M059J (cell line): ENCODE measurements around the gene N4BP2. TPM values are rescaled to one million over a fixed set of nuclear protein-coding genes. Genes with fewer than 3 reads are reported as not detected.
"Not testable (repeated sequence)": the region's sequence is repeated elsewhere in the genome, so short reads cannot be mapped to it uniquely, and the experiment has no call there.

Experiments used
- DNase-seq: peaks from one replicate; pipeline ENCODE4 v3.0.0-alpha.2; 2012; ENCODE audit warnings: low read depth
- total RNA-seq: library from RNA; depleted of rRNA; stranded (reverse); fragments of >200 nt; shearing (Covaris generic); gene quantifications from 2 replicates; pipeline ENCODE4 v1.2.3, GENCODE V29; 2014

The N4BP2 gene
- total RNA-seq, 1 experiment from 2014 or later, result 2.3 TPM

DNA sequence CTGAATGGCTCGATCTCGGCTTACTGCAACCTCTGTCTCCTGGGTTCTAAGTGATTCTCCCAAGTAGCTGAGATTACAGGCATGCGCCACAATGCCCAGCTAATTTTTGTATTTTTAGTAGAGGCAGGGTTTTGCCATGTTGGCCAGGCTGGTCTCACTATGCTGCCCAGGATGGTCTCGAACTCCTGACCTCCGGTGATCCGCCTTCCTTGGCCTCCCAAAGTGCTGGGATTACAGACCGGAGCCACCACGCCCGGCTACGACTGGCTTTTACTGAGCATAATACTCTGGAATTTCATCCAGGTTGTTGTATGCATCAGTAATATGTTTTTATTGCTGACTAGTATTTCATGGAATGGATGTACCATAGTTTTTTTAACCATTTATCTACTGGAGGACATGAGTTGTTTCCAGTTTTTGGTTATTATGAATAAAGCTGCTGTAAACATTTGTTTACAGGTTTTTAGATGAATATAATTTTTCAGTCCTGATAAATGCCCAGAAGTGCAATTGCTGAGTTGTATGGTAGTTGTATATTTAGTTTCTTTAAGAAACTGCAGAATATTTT is 31.2 kb downstream of the N4BP2 start:
- no peak for DNase-seq

DNA sequence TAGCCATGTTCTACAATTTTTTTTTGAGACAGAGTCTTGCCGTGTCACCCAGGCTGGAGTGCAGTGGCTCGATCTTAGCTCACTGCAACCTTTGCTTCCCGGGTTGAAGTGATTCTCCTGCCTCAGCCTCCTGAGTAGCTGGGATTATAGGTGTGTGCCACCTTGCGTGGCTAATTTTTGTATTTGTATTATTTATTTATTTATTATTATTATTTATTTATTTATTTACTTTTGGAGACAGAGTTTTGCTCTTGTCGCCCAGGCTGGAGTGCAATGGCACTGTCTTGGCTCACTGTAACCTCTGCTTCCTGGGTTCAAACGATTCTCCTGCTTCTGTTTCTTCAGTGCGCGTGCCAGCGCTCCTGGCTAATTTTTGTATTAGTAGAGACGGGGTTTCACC is 36.8 kb downstream of the N4BP2 start:
- DNase-seq, result not testable (repeated sequence)

DNA sequence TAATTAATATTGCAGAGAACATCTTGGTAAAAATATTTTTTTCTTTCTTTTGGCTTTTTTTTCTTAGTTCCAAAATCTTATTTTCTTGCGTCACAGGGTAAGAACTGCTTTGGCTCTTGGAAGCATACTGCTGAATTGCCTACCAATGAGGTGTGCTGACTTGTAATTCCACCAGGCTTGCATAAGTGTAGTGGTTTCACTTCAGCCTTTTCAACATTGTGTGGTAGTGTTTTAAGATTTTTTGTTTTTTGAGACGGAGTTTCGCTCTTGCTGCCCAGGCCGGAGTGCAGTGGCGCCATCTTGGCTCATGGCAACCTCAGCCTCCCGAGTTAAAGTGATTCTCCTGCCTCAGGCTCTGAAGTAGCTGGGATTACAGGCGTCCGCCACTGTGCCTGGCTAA is 42.4 kb downstream of the N4BP2 start:
- no peak for DNase-seq

DNA sequence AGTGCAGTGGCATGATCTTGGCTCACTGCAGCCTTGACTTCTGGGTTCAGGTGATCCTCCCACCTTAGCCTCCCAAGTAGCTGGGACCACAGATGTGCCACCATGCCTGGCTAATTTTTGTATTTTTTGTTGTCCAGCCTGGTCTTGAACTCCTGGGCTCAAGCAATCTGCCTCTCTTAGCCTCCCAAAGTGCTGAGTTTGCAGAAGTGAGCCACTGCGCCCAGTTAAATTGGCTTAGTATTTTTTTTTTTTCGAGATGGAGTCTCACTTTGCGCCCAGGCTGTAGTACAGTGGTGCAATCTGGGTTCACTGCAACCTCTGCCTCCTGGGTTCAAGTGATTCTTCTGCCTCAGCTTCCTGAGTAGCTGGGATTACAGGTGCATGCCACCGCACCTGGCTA is 50.5 kb downstream of the N4BP2 start:
- DNase-seq, result not testable (repeated sequence)

DNA sequence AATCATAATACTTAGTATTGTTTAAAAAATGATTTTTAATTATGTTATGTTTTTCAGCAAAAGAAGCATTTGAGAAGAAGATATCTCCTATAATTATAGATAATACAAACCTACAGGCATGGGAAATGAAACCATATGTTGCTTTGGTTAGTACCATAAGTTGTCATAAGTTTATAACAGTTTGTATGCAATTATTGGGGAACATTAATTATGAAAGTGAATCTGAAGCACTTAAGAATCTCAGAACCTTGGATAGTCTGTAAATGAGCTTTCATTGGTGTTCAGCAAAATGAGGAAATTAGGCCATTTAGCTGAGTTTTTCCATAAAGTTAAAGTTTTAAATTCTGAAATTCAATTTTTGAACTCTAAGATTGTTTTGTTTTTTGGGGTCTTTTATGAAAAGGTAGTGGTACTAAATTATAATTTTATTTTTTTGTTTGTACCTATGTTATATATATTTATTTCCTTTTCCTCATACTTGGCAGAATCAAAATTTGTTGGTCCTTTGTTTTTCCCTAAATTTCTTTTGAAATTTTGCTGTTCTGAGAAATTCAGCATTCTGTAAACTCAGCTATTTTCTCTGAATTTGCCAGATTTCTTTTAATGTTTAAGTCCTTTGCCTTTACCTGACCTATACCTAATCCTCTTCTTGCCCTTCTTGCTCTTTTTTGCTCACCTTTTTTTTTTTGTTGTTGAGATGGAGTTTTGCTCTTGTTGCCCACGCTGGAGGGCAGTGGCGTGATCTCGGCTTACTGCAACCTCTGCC is 55.6 kb downstream of the N4BP2 start:
- no peak for DNase-seq

DNA sequence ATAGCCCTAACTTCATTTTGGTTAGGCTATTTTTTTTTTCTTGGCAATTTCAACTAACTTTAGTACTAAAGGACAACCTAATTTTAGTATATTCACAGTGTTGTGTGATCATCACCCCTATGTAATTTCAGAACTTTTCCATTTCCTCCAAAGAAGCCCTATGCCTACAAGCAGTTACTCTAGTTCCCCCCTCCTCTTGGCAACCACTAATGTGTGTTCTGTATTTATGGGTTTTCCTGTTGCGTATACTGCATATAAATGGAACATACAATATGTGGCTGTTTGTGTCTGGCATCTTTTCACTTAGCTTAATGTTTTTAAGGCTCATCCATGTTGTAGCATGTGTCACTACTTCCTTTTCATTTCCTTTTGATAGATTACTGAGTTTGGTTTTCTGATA is 57.6 kb downstream of the N4BP2 start:
- DNase-seq, result no peak

DNA sequence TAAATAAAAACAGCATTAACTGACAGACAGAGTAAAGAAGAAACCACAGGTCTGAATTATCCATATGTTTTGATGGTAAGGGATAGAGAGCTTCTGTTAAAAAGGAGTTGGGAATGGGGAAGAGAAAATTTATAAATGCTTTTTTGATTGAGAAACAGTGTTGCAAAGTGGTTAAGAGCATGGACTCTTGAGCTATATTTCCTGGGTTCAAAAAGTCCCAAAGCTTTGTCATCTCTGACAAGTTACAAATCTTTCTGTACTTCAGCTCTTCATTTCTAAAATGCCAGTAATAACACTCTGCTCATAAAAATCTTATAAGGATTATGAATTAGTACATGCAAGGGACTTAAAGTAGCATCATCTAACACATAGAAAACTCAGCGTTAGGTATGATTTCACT is 62.2 kb downstream of the N4BP2 start:
- no peak for DNase-seq

DNA sequence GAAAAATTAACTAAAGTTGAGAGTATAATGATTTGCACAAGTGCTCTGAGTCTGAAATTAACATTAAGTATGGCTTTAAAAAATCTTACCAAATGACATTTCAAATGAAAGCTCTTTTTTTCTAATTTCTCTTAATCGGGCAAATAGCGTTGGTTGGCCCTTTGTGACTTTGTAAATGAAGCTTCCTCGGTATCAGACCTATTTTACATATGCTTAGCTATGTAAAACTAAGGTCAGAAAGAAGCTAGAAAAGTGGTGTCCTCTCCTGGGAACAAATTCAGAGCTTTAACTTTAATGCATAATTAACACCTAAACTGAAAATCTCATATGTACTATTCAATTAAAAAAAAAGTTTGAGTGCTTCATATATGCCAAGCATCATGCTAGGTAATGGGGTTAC is 62.7 kb downstream of the N4BP2 start:
- no peak for DNase-seq

DNA sequence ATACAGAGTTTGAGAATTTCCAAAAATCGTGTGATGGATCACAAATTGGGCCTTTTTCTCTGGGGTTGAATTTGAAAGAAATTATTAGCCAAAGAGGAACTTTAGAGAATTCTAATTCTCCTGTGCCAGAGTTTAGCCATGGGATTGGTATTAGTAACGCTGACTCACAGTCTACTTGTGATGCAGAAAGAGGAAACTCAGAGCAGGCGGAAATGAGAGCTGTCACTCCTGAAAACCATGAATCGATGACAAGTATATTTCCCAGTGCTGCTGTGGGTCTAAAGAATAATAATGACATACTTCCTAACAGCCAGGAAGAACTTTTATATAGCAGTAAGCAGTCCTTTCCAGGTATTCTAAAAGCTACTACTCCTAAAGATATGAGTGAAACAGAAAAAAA is 64.9 kb downstream of the N4BP2 start:
- peak; percentile 85 for DNase-seq

DNA sequence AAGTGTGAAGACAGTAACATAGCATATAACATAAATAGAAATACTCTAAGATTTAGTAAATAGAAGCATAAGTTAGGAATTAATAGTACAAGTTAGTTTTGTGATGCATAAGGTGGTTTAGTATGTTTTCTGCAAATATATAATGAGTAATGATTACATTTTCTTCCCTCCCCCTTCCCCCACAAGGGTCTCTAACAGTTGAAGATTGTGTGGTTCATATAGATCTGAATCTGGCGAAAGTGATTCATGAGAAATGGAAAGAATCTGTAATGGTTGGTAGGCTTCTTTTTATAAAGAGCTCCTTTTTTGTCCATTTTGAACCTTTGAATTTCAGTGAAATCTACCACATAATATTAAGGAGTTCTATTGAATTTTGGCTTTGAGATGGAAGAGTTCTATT is 66.3 kb downstream of the N4BP2 start:
- DNase-seq, result no peak

DNA sequence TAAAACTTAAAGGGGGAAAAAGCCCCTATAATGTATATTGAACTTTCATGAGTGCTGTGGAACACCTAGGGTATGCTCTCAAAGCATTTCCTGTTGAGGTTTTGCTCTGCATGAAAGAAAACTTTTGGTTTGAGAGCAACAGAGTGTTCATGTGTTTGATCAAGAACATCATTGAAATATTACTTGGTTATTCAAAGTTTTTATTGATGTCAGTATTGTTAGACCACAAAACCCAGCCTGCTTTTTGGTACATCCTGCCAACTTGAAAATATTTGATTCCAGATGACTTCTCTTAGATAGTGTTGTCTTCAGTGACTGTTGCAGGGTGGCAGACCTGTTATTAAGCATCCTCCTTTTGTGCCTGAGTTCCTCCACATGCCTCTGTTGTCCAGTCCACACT is 68.0 kb downstream of the N4BP2 start:
- DNase-seq, result no peak

DNA sequence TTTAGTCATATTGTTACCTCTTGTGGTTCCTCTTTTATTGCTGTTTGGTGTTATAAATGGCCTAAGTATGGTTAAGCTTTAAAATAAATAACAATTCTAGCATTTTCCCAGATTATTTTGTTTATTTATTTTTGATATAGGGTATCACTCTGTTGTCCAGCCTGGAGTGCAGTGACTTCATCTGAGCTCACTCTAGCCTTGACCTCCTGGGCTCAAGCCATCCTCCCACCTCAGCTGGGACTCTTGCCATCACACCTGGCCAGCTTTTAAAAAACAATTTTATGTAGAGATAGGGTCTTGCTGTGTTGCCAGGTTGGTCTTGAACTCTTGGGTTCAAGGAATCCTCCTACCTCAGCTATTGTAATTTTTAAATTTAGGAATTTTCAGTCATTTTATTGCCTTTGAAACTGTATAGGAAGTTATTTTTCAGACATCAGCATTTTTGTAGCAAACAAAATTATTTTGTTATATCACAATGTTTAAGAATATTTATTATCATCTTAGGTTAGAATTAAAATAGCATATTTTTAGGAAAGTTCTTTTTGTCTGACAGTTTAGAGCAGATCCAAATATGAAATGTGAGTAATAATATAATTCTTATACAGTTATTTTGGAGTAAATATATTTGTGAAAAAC is 73.9 kb downstream of the N4BP2 start:
- no peak for DNase-seq

DNA sequence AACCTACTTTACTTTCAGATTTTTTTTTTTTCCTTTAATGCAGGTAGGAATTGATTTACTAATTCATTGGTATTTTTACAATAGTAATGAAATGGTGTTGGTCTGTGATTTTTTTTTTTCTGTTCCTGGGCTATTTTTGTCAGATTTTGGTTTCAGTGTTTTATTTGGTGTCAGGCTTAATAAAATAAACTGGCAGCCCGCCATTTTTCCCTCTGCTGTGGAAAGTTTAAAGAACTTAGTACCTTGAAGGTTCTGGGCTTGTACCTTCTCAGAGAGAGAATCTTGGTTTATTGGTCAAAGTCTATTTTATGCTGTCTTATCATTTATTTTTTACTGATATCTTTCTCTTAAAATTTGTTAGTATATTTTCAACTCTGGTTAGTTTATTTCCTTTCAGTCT is 76.2 kb downstream of the N4BP2 start:
- no peak for DNase-seq

DNA sequence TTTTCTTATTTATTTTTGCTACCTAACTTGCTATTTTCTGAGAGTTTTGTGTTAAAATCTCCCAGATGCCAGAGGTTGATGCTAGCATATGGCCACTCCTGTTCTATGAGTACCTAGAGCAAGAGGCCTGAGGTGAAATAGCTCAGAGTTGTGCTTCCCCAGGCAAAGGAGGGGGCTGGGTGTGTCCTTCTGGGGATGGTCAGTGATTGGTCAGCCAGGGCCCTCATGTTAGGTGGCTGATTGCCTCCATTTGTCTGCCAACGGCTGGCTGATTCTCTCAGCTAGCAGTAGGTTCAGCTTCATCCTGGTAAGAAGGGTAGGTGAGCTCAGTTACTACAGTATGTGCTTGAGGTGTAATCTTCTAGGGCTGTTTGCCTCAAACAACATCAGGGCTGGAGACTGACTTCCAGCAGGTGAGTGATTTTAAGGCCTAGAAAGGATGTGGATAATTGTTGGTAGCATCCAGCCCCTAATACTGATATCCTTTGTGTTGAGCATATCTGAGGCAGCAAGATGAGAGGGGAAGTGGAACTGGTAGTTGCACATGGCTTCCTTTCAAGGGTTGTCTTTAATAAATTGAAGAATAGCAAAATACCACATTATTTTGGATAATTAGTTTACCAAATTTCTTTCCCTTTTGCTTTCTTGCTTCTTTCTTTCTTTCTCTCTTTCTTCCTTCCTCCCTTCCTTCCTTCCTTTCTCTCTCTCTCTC is 77.7 kb downstream of the N4BP2 start:
- no peak for DNase-seq

DNA sequence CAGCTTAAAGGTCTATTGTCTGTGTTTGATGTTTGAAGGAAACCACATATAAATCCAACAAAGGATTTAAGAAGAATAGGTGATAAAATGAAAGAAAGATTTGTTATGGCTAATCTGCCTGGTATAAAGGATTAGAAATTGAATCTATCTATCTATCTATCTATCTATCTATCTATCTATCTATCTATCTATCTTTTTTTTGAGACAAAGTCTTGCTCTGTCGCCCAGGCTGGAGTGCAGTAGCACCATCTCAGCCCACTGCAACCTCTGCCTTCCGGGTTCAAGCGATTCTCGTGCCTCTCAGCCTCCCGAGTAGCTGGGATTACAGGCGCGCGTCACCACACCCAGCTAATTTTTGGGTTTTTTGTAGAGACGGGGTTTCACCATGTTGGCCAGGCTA is 79.6 kb downstream of the N4BP2 start:
- not testable (repeated sequence) for DNase-seq

DNA sequence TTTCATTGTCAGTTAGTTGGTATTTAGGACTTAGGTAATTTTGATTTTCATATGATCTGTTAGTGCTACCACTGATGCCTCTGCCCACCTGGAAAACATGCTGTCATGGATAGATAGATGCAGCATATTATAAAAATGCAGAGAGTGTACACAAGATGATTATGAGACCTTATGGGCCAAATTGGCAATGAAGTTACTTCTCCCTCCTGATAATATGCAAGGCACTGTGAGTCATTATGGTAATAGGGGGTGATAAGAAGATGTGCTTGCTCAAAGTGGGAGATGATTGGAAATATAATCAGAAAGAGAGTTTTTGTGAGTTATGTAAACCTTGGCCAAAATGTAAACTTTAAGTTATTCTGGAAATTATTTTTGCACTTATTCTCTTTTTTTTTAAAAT is 83.5 kb downstream of the N4BP2 start:
- no peak for DNase-seq

DNA sequence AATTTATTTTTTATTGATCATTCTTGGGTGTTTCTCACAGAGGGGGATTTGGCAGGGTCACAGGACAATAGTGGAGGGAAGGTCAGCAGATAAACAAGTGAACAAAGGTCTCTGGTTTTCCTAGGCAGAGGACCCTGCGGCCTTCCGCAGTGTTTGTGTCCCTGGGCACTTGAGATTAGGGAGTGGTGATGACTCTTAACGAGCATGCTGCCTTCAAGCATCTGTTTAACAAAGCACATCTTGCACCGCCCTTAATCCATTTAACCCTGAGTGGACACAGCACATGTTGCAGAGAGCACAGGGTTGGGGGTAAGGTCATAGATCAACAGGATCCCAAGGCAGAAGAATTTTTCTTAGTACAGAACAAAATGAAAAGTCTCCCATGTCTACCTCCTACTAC is 83.9 kb downstream of the N4BP2 start:
- DNase-seq, result not testable (repeated sequence)

DNA sequence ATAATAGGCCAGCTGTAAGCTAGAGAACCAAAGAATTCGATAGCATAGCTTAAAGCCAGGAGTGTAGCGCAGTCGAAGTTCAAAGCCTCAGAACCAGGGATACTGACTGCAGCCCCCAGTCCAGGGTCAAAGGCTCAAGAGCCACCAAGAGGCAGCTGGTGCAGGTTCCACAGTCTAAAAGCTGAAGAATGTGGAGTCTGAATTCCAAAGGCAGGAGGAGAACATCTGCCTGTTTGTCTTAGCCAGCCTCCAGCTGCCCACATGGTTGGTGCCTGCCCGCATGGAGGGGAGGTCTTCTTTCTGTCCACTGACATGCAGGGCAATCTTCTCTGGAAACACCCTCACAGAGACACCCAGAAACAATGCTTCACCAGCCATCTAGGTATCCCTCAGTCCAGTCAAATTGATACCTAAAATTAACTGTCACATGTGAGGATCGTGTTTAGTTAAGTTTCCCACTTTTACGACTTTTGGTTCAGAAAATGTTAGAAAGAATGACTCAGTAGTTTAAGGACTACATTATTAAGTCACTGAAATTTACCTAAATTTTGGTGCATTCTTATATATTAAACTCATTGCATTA is 87.4 kb downstream of the N4BP2 start:
- no peak for DNase-seq

DNA sequence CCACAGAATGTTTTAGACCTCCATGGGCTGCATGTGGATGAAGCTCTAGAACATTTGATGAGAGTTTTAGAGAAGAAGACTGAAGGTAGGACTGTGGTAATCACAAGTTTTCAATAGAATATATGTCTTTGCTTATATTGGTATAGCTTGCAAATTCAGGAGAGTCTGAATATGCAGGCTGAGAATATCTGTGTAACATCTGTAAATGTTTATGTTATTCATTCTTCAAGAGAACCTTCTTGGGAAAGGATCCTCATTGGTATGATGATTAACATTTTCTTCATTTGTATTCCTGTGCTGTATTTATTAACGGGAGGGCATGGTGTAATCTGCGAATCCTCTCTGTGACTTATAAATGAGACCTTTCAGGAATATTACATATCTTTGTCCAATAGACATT is 88.1 kb downstream of the N4BP2 start:
- DNase-seq, result no peak

DNA sequence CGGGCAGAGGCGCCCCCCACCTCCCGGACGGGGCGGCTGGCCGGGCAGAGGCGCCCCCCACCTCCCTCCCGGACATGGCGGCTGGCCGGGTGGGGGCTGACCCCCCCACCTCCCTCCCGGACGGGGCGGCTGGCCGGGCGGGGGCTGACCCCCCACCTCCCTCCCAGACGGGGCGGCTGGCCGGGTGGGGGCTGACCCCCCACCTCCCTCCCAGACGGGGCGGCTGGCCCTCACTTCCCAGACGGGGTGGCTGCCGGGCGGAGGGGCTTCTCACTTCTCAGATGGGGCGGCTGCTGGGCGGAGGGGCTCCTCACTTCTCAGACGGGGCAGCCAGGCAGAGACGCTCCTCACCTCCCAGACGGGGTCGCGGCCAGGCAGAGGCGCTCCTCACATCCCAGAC is 90.8 kb downstream of the N4BP2 start:
- not testable (repeated sequence) for DNase-seq

DNA sequence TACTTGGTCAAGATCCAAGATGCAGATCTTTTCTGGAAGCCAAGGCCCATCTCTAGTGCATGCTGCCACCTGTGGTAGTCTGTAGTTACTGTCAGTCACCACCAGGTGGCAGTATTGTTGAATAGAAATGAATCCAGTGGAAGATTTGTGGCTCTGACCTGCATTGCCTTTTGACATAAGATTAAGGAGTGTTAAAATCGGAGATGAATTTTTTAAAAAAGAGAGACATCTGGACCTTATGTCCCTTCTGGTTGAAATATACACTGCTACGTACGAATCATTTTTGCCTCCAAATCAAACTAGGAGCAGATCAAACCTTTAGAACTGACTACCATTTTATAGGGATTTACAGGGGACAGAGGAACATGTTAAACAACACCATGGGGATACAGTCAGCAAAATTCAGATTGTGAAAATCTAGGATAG is 93.3 kb downstream of the N4BP2 start:
- DNase-seq, result peak; percentile 79

DNA sequence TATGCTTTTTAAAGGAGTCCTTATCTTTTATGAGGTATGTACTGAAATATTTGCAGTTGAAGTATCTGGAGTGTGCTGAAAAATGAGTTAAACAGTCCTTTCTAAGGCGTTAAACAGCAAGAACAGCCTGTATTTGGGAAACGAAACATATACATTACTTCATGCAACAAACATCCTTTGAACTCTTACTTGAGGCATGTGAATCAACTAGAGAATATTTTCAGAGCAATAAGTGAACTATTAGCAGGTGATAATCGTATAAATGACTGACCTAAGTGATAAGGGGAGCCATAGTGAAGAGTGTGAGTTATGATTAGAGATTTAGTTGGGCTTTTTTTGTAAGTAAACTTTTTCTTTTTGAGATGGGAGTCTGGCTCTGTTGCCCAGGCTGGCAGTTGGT is 94.3 kb downstream of the N4BP2 start:
- DNase-seq, result no peak
